ENCODE data around the gene GLI1. TPM values are rescaled to one million over a fixed set of nuclear protein-coding genes. Genes with fewer than 3 reads are reported as not detected.

Gene GLI1
- total and polyA plus RNA-seq, 2 of the 13 experiments (the other 11 are each of a cell fraction or from before 2014, with no cell fraction given) = 0.09 to 0.20 TPM

- TF ChIP-seq ARID4A (CRISPR knock-in tag; IDR thresholded peaks at IDR 0.05; ENCODE audit: borderline replicate concordance) = peak; percentile 9; the same call in 1 of the 2 replicates
- peak; percentile 11; the same call in 1 of the 2 replicates for TF ChIP-seq SSRP1 (CRISPR knock-in tag; IDR thresholded peaks at IDR 0.05)
- TF ChIP-seq ZNF543 (CRISPR knock-in tag; IDR thresholded peaks at IDR 0.05) = no peak
- no peak for TF ChIP-seq AGO2 (optimal IDR thresholded peaks at IDR 0.05; ENCODE audit: low read depth, low read length)
- no peak for TF ChIP-seq SKI (IDR thresholded peaks at IDR 0.05; ENCODE audit: partially characterized antibody)
- no peak for TF ChIP-seq HIC2 (CRISPR knock-in tag; IDR thresholded peaks at IDR 0.05; ENCODE audit: low read depth)
- no peak for TF ChIP-seq AGO1 (IDR thresholded peaks at IDR 0.05; ENCODE audit: low read depth, low read length, poor library complexity, severe bottlenecking)
- TF ChIP-seq BHLHE40 (IDR thresholded peaks at IDR 0.05; ENCODE audit: low read length) = no peak
- TF ChIP-seq TAF1 (CRISPR knock-in tag; IDR thresholded peaks at IDR 0.05) = peak; percentile 40; the same call in 1 of the 2 replicates
- TF ChIP-seq PATZ1 (CRISPR knock-in tag; IDR thresholded peaks at IDR 0.05) = no peak
- peak; percentile 73; the same call in 1 of the 2 replicates for TF ChIP-seq CENPT (CRISPR knock-in tag; IDR thresholded peaks at IDR 0.05; ENCODE audit: low read depth)
- TF ChIP-seq FOXA3 (CRISPR knock-in tag; IDR thresholded peaks at IDR 0.05) = no peak
- TF ChIP-seq ZNF225 (CRISPR knock-in tag; IDR thresholded peaks at IDR 0.05) = peak; percentile 38; the same call in 1 of the 2 replicates
- TF ChIP-seq HOXA5 (CRISPR knock-in tag; IDR thresholded peaks at IDR 0.05) = no peak
- TF ChIP-seq ZNF761 (CRISPR knock-in tag; conservative IDR thresholded peaks at IDR 0.05) = 0 out of 2 replicates have a peak, but pooled peaks have one; percentile 32
- no peak for TF ChIP-seq ZNF644 (CRISPR knock-in tag; IDR thresholded peaks at IDR 0.05; ENCODE audit: low read depth)
- no peak for TF ChIP-seq ZNF784 (CRISPR knock-in tag; IDR thresholded peaks at IDR 0.05; ENCODE audit: borderline replicate concordance)
- TF ChIP-seq, protein P1, sequence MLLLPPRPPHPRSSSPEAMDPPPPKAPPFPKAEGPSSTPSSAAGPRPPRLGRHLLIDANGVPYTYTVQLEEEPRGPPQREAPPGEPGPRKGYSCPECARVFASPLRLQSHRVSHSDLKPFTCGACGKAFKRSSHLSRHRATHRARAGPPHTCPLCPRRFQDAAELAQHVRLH (CRISPR knock-in tag; IDR thresholded peaks at IDR 0.05; ENCODE audit: borderline replicate concordance, low read depth) = no peak
- TF ChIP-seq ATF5 (CRISPR knock-in tag; IDR thresholded peaks at IDR 0.05; ENCODE audit: low read depth) = no peak
Observed at GRCh38 chr12:57455374-57456144, 4.0 kb upstream of the GLI1 start (continued).

All from HepG2 (cell line).